GM10266 (cell line): ENCODE measurements around the gene WASHC4.
A peak's percentile ranks its signal among the peaks of the same experiment; 100 is the strongest.

Source experiments
- DNase-seq: peaks from one replicate; pipeline ENCODE4 v3.0.0; 2012; ENCODE audit errors: extremely low spot score
- TF ChIP-seq, protein P1 (sequence below): IDR thresholded peaks from 2 replicates; pipeline ENCODE4 v1.5.1; 2012; ENCODE audit warnings: mild to moderate bottlenecking, low read depth; ENCODE audit not compliant: control insufficient read depth, insufficient read depth; ENCODE audit errors: missing control alignments

Gene WASHC4

DNA sequence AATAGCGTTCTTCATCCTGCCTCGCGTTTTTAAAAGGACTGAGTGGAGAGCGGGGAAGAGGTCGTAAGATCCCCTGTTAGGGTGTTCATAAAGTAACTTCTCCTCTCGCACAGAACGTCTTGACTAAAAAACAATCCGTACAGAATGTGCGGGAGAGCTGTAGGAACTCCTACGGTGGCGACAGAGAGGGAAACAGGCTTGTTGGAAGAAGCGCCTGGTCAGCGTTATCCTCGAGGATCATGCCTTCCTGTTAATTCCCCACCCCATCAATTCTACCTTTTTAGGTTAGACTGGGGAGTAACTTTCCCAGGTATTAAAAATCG, 399 bp upstream of the WASHC4 start:
- no peak for DNase-seq
- TF ChIP-seq, protein P1, sequence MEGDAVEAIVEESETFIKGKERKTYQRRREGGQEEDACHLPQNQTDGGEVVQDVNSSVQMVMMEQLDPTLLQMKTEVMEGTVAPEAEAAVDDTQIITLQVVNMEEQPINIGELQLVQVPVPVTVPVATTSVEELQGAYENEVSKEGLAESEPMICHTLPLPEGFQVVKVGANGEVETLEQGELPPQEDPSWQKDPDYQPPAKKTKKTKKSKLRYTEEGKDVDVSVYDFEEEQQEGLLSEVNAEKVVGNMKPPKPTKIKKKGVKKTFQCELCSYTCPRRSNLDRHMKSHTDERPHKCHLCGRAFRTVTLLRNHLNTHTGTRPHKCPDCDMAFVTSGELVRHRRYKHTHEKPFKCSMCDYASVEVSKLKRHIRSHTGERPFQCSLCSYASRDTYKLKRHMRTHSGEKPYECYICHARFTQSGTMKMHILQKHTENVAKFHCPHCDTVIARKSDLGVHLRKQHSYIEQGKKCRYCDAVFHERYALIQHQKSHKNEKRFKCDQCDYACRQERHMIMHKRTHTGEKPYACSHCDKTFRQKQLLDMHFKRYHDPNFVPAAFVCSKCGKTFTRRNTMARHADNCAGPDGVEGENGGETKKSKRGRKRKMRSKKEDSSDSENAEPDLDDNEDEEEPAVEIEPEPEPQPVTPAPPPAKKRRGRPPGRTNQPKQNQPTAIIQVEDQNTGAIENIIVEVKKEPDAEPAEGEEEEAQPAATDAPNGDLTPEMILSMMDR = no peak

GRCh38 chr12:105109465-105110212, 2.1 kb downstream of the WASHC4 start:
- TF ChIP-seq, protein P1 = no peak
- peak; percentile 28 for DNase-seq

DNA sequence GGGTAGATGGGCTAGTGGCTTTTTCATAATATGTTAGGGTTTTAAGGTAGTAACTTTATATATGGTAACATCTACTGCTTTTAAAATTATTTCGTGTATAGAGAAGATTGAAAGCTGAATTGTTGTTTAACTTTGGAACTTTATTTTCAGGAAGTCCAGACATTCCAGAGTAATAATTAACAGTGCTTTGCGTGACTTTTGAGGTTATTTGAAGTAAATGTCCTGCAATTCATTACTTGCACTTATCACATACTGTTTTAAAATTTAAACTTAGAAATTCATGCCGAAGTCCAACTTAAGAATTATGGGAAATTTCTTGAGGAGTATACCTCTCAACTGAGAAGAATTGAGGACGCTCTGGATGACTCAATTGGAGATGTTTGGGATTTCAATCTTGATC, 3.3 kb downstream of the WASHC4 start:
- TF ChIP-seq, protein P1 = no peak
- no peak for DNase-seq

DNA sequence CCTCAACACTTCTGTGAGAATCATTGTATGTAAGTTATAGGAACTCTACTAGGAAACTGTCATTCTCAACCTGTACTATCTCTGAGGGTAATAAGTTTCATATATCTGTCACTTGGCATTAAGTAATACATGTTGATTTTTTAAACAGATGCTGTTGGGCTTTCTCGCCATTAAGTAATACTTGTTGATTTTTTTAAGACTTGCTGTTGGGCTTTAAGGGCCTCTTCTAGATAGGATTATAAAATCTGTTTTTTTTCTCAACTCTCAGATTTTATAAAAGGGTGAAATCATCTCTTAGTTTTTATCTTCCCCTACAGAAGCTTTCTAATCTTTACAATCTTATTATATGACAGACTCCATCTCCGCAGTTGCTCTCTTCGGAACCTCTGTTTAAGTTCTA, 5.6 kb downstream of the WASHC4 start:
- DNase-seq = no peak

DNA sequence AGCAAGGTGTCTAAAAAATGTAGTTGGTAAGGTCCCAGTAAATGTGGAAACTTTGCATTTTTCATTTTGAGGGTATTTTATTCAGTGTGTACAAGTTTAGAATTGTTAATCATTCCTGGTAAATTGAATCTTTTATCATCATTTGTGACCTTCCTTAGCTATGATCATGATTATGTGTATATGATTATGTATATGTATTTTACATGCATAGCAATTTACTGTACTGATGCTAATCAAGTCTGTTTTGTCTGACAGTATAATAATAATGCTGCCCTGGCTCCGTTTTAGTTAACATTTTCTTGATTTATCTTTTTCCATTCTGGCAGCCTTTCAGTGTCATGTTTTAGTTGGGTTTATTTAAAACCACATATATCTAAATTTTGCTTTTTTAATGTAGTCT, 9.4 kb downstream of the WASHC4 start:
- no peak for DNase-seq

More for the DNA sequence above, 5.6 kb downstream of the WASHC4 start:
- TF ChIP-seq, protein P1 = no peak

DNA sequence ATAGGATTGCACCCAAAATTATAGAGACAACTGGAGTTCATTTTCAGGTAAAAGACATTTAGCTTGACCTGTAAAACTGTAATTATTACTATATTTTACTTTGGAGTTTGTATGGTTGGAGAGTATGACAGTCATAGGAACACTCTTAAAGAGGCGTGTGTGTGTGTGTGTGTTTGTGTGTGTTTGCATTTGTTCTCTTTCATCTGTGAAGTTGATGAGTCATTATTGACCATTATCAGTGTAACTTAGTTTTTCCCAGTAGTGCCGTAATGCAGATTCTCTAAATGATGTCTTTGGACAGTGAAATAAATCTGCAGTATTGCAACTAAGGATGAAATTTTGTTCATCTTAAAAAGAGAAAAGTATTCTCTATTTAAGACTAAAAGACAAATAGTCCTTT, 13.0 kb downstream of the WASHC4 start:
- TF ChIP-seq, protein P1 = no peak
- no peak for DNase-seq

More for the DNA sequence above, 9.4 kb downstream of the WASHC4 start:
- TF ChIP-seq, protein P1 = no peak

DNA sequence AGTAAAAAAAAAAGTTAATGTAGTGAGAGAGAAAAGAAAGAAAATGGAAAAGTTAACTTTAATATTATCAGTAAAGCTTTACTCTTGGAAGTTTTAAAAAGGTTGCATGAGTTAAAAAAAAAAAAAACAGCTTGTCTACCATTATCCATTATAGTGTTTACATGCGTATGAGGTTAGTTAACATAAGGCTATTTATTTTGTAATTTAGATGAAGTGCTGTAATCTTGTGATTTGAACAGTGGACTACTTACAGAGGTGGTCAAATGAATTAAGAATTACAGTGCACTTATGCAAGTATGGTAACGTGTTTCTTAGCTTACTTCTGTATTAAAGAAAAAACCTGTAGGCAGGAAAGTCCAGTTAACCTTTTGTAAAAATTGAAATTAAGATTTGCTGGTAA, 30.7 kb downstream of the WASHC4 start:
- no peak for DNase-seq
- TF ChIP-seq, protein P1 = no peak
